ENCODE data around the gene CSNK2A2.

The CSNK2A2 gene

DNA sequence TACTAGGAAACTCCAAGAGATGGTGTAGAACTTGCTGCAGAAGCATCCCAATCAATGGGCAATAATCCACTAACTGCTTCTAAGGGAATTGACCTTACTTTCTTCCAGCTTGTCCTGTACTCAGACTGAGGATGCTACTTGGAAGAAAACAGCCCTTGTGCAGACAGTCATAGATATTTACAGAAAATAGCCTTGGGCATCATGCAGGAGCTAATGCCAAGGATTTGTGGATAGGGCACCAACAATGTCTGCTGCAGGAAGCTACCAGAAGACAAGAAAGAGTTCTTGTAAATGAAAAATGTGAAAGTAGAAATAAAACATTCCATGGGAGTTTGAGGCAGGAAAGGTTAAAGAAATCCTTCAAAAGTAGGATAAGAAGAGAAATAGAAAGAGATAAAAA is 21.5 kb upstream of the CSNK2A2 start:
- Histone ChIP-seq H3K4me3 (ENCODE audit: low read depth, low read length) (no peak overlapping the region), H3K27ac (no peak overlapping the region), H3K27me3 (replicated peaks) (no peaks in the 10 kb centered on the region), H3K36me3 (replicated peaks) (no peaks in the 10 kb centered on the region)
- in situ Hi-C loops (cut with HindIII; ENCODE audit: low pct_ligation_motif_present, low sequenced_read_pairs) = no loop called here
- DNase-seq = no peak
- TF ChIP-seq, protein P1, sequence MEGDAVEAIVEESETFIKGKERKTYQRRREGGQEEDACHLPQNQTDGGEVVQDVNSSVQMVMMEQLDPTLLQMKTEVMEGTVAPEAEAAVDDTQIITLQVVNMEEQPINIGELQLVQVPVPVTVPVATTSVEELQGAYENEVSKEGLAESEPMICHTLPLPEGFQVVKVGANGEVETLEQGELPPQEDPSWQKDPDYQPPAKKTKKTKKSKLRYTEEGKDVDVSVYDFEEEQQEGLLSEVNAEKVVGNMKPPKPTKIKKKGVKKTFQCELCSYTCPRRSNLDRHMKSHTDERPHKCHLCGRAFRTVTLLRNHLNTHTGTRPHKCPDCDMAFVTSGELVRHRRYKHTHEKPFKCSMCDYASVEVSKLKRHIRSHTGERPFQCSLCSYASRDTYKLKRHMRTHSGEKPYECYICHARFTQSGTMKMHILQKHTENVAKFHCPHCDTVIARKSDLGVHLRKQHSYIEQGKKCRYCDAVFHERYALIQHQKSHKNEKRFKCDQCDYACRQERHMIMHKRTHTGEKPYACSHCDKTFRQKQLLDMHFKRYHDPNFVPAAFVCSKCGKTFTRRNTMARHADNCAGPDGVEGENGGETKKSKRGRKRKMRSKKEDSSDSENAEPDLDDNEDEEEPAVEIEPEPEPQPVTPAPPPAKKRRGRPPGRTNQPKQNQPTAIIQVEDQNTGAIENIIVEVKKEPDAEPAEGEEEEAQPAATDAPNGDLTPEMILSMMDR (IDR thresholded peaks at IDR 0.05; ENCODE audit: low read depth, low read length, missing control alignments) = no peak

DNA sequence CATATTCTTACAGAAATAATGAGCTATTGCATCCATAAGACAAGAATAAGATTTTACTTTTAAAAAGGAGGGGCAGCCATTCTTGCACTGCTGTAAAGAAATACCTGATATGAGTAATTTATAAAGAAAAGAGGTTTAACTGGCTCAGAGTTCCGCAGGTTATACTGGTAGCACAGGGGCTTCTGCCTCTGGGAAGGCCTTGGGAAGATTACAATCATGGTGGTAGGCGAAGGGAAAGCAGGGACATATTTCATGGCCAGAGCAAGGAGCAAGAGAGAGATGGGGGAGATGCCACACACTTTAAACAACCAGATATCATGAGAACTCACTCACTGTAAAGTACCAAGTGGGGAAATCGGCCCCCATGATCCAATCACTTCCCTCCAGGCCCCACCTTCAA is 20.9 kb upstream of the CSNK2A2 start:
- H3K4me3 ChIP-seq (ENCODE audit: low read depth, low read length) = no peak overlapping the region
- no peak for DNase-seq
- in situ Hi-C loops (cut with HindIII; ENCODE audit: low pct_ligation_motif_present, low sequenced_read_pairs) = no loop called here
- H3K27ac ChIP-seq = no peak overlapping the region
- TF ChIP-seq, protein P1 (IDR thresholded peaks at IDR 0.05; ENCODE audit: low read depth, low read length, missing control alignments) = no peak
- H3K36me3 ChIP-seq (replicated peaks) = no peaks in the 10 kb centered on the region
- H3K27me3 ChIP-seq (replicated peaks) = no peaks in the 10 kb centered on the region

DNA sequence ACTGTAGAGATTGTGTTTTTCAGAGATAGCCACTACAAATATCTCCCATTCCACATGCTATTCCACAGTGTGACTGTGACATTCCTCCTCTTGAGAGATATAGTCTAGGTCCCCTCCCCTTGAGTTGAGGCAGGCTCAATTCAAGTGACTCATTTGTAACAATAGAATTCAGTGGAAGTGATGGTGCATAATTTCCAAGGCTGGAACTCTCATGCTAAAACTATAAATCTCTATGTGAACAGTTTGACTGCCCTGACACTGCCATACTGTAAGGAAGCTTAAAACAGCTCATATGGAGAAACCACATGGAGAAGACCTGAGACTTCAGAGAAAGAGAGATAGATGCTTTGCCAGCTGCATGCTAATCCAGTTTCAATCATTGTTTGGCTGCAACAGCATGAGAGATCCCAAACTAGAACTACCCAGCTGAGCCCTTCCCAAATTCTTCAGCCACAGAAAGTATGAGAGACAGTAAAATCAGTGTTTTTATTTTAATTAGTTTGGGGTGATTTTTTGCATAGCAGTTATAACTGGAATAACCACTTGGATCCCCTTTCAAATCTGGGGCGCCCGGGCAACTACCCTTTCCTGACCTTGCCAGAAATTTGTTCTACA is 19.5 kb upstream of the CSNK2A2 start:
- DNase-seq = no peak
- in situ Hi-C loops (cut with HindIII; ENCODE audit: low pct_ligation_motif_present, low sequenced_read_pairs) = no loop called here
- no peaks in the 10 kb centered on the region for H3K36me3 ChIP-seq (replicated peaks)
- TF ChIP-seq, protein P1 (IDR thresholded peaks at IDR 0.05; ENCODE audit: low read depth, low read length, missing control alignments) = no peak
- H3K27ac ChIP-seq = no peak overlapping the region
- no peaks in the 10 kb centered on the region for H3K27me3 ChIP-seq (replicated peaks)
- no peak overlapping the region for H3K4me3 ChIP-seq (ENCODE audit: low read depth, low read length)

DNA sequence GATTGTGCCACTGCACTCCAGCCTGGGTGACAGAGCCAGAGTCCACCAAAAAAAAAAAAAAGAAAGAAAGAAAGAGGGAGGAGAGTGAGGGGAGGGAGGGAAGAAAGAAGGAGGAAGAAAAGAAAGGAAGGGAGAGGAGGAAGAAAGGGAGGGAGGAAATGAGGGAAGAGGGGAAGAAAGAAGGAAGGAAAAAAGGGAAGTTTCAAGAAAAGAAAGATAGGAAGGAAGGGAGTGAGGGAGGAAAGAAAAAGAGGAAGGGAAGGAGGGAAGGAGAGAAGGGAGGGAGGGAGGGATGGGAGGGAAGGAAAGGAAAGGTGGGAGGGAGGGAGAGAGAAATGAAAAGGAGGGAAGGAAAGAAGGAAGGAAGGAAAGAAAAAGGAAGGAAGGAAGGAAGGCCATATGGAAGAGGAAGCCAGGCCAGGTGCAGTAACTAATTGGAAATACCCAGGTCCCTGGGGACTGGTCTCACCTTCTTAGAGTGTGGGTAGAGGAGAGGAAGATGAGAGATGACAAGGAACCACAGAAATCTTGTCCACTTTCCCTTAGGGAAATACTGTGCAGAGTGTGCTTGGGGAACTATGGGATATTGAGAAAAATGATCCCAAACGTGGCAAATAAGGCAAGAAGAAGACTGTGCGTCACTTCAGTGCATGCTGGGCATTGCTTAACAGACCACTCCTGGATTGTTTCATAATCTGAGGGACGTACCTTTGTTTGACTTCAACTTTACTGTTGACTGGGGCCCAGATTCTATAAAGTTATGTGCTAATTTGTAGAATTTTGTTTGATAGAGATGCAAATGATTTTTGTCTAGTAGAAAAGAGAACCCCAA is 15.1 kb upstream of the CSNK2A2 start:
- DNase-seq = no peak
- Histone ChIP-seq H3K36me3 (replicated peaks) (no peaks in the 10 kb centered on the region), H3K4me3 (ENCODE audit: low read depth, low read length) (no peak overlapping the region), H3K27ac (no peak overlapping the region), H3K27me3 (replicated peaks) (no peaks in the 10 kb centered on the region)
- TF ChIP-seq, protein P1 (IDR thresholded peaks at IDR 0.05; ENCODE audit: low read depth, low read length, missing control alignments) = no peak
- in situ Hi-C loops (cut with HindIII; ENCODE audit: low pct_ligation_motif_present, low sequenced_read_pairs) = no loop called here

DNA sequence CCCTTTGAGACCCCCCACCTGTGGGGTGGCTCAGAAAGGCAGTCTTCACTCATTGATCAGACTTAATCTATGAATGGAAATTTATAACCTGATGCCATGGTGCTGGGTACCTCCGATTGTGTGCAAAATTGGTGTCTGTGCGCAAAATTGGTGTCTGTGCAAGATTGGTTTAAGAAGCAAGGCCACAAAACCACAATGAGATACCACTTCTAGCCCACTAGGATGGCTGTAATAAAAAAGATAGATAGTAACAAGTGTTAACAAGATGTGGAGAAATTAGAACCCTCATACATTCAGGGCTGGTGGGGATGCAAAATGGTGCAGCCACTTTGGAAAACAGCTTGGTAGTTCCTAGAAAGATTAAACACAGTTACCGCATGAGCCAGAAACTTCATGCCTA is 13.9 kb upstream of the CSNK2A2 start:
- no peak for DNase-seq
- TF ChIP-seq, protein P1 (IDR thresholded peaks at IDR 0.05; ENCODE audit: low read depth, low read length, missing control alignments) = no peak
- Histone ChIP-seq H3K27ac (no peak overlapping the region), H3K27me3 (replicated peaks) (no peaks in the 10 kb centered on the region), H3K4me3 (ENCODE audit: low read depth, low read length) (no peak overlapping the region), H3K36me3 (replicated peaks) (no peaks in the 10 kb centered on the region)
- in situ Hi-C loops (cut with HindIII; ENCODE audit: low pct_ligation_motif_present, low sequenced_read_pairs) = no loop called here

Data from brain microvascular endothelial cell (primary cell).